ENCODE data around the gene STAT5A.
A peak's percentile ranks its signal among the peaks of the same experiment; 100 is the strongest.

DNA sequence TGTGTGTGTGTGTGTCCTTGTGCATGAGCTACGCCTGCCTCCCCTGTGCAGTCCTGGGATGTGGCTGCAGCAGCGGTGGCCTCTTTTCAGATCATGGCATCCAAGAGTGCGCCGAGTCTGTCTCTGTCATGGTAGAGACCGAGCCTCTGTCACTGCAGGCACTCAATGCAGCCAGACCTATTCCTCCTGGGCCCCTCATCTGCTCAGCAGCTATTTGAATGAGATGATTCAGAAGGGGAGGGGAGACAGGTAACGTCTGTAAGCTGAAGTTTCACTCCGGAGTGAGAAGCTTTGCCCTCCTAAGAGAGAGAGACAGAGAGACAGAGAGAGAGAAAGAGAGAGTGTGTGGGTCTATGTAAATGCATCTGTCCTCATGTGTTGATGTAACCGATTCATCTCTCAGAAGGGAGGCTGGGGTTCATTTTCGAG, 22.5 kb downstream of the STAT5A start:
- TF ChIP-seq CTCF (IDR thresholded peaks at IDR 0.05) (no peak), POLR2A (IDR thresholded peaks at IDR 0.05) (peak in 1 of 4 donors; percentile 4)
